Measurements from ENCODE around the gene PTPRD.

- TF ChIP-seq CTCF (IDR thresholded peaks at IDR 0.05; ENCODE audit: low read depth, low read length, poor library complexity, severe bottlenecking) (peak; percentile 16), EZH2phosphoT487 (IDR thresholded peaks at IDR 0.05; ENCODE audit: borderline replicate concordance, low read length) (no peak)
Measured at GRCh38 chr9:9387511-9388115, 1225.2 kb downstream of the PTPRD start.

Measured in DOHH2 (cell line).